Activated T-cell treated with anti-CD3 and anti-CD28 coated beads, Interleukin-2, amount 50 U/mL, for 48 hours (primary cell): ENCODE results near the gene ARID3A.

ENCODE experiments used
- DNase-seq, 2 experiments: peaks; one replicate each; pipeline ENCODE4 v3.0.0-alpha.2; 2020

ARID3A gene

DNA sequence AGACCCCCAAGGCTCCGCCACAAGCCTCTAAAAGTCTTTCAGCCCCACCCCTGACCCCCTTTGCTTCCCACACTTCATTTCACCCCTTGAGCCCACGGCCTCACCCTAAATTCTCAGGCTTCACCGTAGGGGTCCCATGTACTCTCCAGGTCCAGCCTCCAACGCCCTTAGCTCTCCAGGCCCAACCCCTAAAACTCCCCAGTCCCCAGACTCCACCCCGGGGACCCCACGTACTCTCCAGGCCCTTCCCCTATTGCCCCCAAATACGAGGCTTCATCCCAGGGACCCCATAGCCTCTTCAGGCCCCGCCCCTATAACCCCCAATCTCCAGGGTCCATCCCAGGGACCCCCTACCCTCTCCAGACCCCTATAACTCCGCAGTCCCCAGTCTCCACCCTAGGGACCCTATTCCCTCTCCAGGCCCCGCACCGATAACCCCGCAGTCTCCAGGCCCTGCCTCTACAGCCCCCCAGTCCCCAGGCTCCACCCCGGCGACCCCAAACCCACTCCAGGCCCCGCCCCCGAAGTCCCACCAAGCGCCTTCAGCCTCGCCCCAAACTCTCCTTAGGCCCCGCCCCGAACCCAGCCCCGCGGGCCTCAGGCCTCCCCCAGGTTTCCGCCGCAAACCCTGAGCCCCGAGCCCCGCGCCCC is 33.5 kb upstream of the ARID3A start:
- DNase-seq, result no peak

GRCh38 chr19:892894-893689 is 32.7 kb upstream of the ARID3A start, which contains the start of the genes MED16 and RNU6-9:
MED16 (minus strand) TSS chr19:893187; CDS start chr19:891131, 2,056 bp downstream.
RNU6-9 (plus strand) TSS chr19:893484.
- peak; percentile 92 for DNase-seq

DNA sequence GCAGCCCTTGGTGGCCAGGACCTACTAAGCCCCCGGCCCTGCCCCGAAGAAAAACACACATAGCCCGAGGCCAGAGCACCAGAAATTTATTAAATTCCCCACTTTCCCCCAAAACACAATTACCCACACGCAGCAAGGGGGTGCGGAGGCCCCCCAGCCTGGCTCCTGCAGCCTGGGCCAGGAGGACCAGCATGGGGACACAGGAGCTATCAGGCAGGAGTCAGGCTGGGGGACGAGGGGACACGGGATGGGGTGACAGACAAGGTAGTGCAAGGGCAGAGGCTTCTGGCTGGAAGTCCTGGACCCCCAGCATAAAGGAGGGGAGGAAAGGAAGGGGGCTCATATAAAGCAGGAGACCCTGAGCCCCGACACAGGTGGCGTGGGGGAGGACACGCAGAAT is 29.4 kb upstream of the ARID3A start:
- no peak for DNase-seq

DNA sequence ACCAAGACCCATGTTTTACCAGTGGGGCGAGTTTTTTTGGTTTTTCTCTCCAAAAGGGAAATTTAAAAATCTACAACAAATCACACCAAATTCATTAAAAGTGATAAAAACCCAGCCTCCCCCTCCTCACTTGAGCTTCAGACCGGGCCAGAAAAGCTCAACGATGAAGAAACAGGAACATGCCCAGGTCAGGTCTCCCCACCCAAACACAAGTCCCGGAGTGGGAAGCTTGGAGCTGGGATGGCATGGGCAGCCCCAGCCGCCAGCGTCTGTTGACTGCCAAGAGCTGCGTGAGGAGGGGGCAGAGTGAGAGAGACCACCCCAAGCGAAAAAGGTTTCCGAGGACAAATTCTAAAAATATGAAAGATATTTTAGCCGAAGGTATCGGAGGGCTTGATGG is 28.8 kb upstream of the ARID3A start:
- DNase-seq, result no peak

- no peak for DNase-seq
Observed at GRCh38 chr19:897442-898039, 28.3 kb upstream of the ARID3A start.

GRCh38 chr19:898663-899062 is 27.2 kb upstream of the ARID3A start:
- DNase-seq, result peak in 1 of 2 experiments; percentile 49

DNA sequence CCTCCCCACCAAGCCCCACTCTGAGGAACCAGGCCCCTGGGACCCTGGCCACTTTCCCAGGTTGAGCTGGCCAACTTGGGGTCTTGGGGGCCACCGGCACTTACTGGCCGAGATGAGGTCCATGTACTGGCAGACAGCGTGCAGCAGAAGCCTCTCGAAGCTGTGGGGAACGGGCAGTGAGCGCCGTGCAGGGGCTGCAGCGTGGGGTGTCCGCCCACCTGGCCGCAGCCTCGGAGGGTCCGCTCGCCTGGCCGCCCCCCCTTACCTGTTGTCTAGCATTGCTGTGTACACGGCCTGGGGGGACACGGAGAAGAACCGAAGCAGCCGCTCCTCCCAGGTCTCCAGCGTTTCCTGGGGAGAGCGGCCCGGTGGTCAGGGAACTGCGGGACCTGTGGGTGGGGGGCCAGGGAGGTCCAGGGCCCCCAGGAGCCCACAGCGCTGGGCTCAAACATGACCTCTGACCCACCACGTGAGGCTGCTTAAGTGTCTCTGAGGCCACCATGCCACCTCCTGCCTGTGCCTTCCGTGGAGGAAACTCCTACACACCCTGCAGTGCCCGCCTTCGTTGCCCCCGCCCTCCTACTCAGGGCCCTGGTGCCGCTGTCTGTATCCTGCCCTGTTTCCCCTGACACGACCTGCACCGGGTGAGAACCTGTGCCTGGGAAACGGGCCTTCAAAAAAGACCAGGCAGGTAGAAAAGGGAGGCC is 26.3 kb upstream of the ARID3A start:
- no peak for DNase-seq

DNA sequence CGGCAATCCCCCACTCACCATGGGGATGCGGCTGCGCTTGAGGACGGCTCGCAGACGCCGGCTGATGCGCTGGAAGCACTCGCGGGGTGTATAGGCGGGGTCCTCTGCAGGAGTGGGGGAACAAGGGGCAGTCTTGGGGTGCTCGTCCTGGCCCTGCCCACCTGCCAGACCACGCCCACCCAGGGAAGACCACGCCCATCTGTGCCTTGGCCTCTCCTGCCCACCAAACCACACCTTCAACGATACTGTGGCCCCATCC is 25.9 kb upstream of the ARID3A start:
- DNase-seq, result no peak

- peak in 1 of 2 experiments; percentile 50 for DNase-seq
Observed at GRCh38 chr19:900302-901111, 25.3 kb upstream of the ARID3A start.

- DNase-seq, result no peak
Observed at GRCh38 chr19:901216-902092, 24.4 kb upstream of the ARID3A start.

DNA sequence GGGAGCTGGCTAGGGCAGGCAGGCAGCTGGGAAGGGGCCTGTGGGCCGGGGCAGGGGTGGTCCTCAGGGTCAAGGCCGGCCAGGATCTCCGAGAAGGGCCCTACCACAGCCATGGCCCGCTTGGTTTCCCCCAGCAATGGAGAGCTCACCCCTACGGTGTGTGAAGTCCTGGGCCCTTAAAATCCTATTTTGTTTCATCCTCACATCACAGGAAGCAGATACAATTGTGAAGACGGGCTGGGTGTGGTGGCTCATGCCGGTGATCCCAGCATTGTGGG is 23.8 kb upstream of the ARID3A start:
- no peak for DNase-seq

- DNase-seq, result no peak
Observed at GRCh38 chr19:902446-903226, 23.2 kb upstream of the ARID3A start.

DNA sequence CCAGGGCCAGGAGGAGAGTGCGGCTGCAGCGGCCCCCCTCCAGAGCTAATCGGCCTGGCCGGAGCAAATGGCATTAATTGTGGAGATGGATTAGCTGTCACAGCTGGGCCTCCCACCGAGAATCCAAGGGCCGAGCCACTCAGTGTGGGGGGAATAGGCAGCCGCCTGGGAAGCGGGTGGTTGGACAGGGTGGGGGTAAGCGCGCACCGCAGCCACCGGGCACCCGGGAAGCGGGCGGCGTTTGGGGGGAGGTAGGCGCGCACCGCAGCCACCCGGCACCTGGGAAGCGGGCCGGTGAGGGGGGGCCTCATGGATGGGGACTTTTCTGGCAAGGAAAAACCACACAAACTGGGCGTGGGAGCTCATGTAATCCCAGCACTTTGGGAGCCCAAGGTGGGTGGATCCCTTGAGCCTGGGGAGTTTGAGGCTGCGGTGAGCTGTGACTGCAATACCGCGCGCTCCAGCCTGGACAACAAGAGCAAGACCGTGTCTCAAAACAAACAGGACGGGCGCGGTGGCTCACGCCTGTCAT is 22.5 kb upstream of the ARID3A start:
- DNase-seq, result no peak

DNA sequence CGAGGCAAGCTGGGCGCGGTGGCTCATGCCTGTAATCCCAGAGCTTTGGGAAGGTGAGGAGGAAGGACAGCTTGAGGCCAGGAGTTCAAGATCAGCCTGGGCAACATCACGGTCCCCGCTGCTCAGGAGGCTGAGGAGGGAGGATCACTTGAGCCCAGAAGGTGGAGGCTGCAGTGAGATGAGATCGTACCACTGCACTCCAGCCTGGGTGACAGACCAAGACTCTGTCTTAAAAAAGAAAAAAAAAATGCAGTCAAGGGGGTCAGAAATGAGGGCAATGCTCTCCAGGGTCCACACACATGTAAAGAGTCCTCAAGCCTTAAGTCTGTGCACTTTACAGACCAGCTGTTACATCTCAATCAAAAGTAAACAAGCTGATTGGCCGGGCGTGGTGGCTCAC is 21.3 kb upstream of the ARID3A start:
- DNase-seq, result no peak

- no peak for DNase-seq
Observed at GRCh38 chr19:906480-906879, 19.4 kb upstream of the ARID3A start.

- DNase-seq, result peak in 1 of 2 experiments; percentile 49
Observed at GRCh38 chr19:907183-907853, 18.5 kb upstream of the ARID3A start.

- no peak for DNase-seq
Observed at GRCh38 chr19:911197-912033, 14.4 kb upstream of the ARID3A start.

DNA sequence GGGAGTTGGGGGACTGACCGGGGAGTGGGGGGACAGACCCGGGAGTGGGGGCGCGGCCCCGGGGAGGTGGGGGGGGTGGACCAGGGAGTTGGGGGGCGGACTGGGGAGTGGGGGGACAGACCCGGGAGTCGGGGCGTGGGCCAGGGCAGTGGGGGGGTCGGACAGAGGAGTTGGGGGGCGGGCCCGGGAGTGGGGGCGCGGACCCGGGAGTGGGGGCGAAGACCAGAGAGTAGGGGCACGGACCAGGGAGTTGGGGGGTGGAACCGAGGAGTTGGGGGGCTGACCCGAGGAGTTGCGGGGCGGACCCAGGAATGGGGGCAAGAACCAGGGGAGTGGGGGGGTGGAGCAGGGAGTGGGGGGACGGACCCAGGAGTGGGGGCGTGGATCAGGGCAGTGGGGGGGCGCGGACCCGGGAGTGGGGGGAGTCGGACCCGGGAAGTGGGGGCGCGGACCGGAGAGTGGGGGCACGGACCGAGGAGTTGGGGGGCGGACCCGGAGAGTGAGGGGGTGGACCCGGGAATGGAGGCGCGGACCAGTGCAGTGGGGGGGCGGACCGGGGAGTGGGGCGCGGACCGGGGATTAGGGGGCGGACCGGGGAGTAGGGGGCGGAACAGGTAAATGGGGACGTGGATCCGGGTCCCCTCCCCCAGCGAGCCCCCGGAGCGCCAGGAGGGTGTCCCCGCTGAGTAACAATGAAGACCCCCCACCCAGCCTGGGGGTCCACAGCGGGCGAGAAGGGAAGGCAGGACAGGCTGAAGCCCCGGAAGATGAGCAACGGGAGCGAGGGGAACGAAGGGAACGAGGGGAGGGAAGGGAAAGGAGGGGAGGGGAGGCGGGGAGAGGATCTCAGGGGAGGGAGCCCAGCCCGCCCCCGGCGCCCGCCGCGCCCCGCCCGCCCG is 13.4 kb upstream of the ARID3A start:
- no peak for DNase-seq
